IMR-90 (cell line): ENCODE measurements around the gene TBX3. TPM values are rescaled to one million over a fixed set of nuclear protein-coding genes. Genes with fewer than 3 reads are reported as not detected.

ENCODE experiments used
- ATAC-seq: fragments of 200-7000 bp; cut with Tn5 transposase; 2 replicates; pipeline ENCODE4 v1.9.1; 2020; ENCODE audit warnings: low read depth, mild to moderate bottlenecking, moderate library complexity
- BruUV-seq: library from RNA; stranded (reverse); fragments of 400-500 nt; replicated peaks from 2 replicates; lab custom pipeline; 2021; lab: Mats Ljungman, UMichigan
- CTCF ChIA-PET: fragments of 300-600 bp; formaldehyde crosslinking; extraction: SDS; loops from one replicate; lab custom pipeline; 2021; ENCODE audit warnings: antibody characterized with exemption; lab: Yijun Ruan, JAX
- POLR2A ChIA-PET: fragments of 300-600 bp; sonication (Branson Sonifier 250); formaldehyde crosslinking; loops from one replicate; lab custom pipeline; 2022; ENCODE audit warnings: antibody characterized with exemption; ENCODE audit not compliant: unreplicated experiment; lab: Charles Lee
- DNase-seq: peaks from one replicate; pipeline ENCODE4 v3.0.0; 2013
- H2AFZ ChIP-seq: replicated peaks from 2 replicates; pipeline ENCODE3; 2013; ENCODE audit warnings: low read length, mild to moderate bottlenecking; ENCODE audit not compliant: poor library complexity
- H2AK5ac ChIP-seq: 2 replicates; pipeline ENCODE4 v1.6.1; 2013; ENCODE audit warnings: low read depth, low read length, inconsistent platforms
- H2AK9ac ChIP-seq: replicated peaks from 2 replicates; pipeline ENCODE3; 2013; ENCODE audit warnings: mild to moderate bottlenecking, low read depth, low read length, moderate library complexity; ENCODE audit not compliant: poor library complexity
- H2BK120ac ChIP-seq: 2 replicates; pipeline ENCODE4 v1.6.1; 2013; ENCODE audit warnings: low read depth, low read length, inconsistent platforms
- H2BK15ac ChIP-seq: 3 replicates; pipeline ENCODE4 v1.6.1; 2013; ENCODE audit warnings: low read depth, low read length, inconsistent platforms
- H2BK20ac ChIP-seq: 2 replicates; pipeline ENCODE4 v1.6.1; 2013; ENCODE audit warnings: low read depth, mild to moderate bottlenecking, inconsistent platforms, low read length, moderate library complexity
- H2BK5ac ChIP-seq: 2 replicates; pipeline ENCODE4 v1.6.1; 2013; ENCODE audit warnings: mild to moderate bottlenecking, low read depth, low read length, inconsistent platforms; ENCODE audit not compliant: poor library complexity, severe bottlenecking
- H3K14ac ChIP-seq: replicated peaks from 2 replicates; pipeline ENCODE4 v1.6.1; 2013; ENCODE audit warnings: low read depth, low read length, inconsistent platforms
- H3K18ac ChIP-seq: 2 replicates; pipeline ENCODE4 v1.6.1; 2013; ENCODE audit warnings: low read depth, low read length, control low read depth
- H3K23ac ChIP-seq: 2 replicates; pipeline ENCODE4 v1.6.1; 2013; ENCODE audit warnings: low read depth, low read length, inconsistent platforms
- H3K27ac ChIP-seq: 2 replicates; pipeline ENCODE4 v1.5.1; 2013; ENCODE audit warnings: mild to moderate bottlenecking, control low read depth, low read length; ENCODE audit not compliant: insufficient read depth
- H3K27me3 ChIP-seq: 2 replicates; pipeline ENCODE4 v1.6.1; 2013; ENCODE audit warnings: low read length; ENCODE audit not compliant: control insufficient read depth, insufficient read depth
- H3K36me3 ChIP-seq: 2 replicates; pipeline ENCODE4 v1.6.1; 2013; ENCODE audit warnings: low read length, mixed read lengths; ENCODE audit not compliant: control insufficient read depth, insufficient read depth
- H3K4ac ChIP-seq: 2 replicates; pipeline ENCODE4 v1.6.1; 2013; ENCODE audit warnings: low read depth, low read length, inconsistent platforms
- H3K4me1 ChIP-seq: 2 replicates; pipeline ENCODE4 v1.6.1; 2013; ENCODE audit warnings: low read length, mixed read lengths; ENCODE audit not compliant: control insufficient read depth, insufficient read depth
- H3K4me2 ChIP-seq: 2 replicates; pipeline ENCODE4 v1.6.1; 2013; ENCODE audit warnings: low read depth, mild to moderate bottlenecking, control low read depth, low read length, moderate library complexity
- H3K4me3 ChIP-seq: 2 replicates; pipeline ENCODE4 v1.5.1; 2013; ENCODE audit warnings: low read depth, mild to moderate bottlenecking, control low read depth, low read length, moderate library complexity; ENCODE audit not compliant: insufficient read depth
- H3K56ac ChIP-seq: 2 replicates; pipeline ENCODE4 v1.6.1; 2013; ENCODE audit warnings: low read length, inconsistent platforms; ENCODE audit not compliant: insufficient read depth; ENCODE audit errors: extremely low read depth
- H3K79me1 ChIP-seq, 2 experiments: 2 replicates each; pipeline ENCODE4 v1.6.1; 2013; ENCODE audit warnings: low read length in 2 of 2, inconsistent platforms in 1 of 2, low read depth in 1 of 2
- H3K9ac ChIP-seq: 2 replicates; pipeline ENCODE4 v1.6.1; 2013; ENCODE audit warnings: low read depth, low read length, control low read depth
- H3K9me1 ChIP-seq: 2 replicates; pipeline ENCODE4 v1.6.1; 2013; ENCODE audit warnings: low read length, inconsistent platforms; ENCODE audit not compliant: insufficient read depth
- H3K9me3 ChIP-seq: 2 replicates; pipeline ENCODE4 v1.6.1; 2013; ENCODE audit warnings: low read length; ENCODE audit not compliant: control insufficient read depth, insufficient read depth
- H4K20me1 ChIP-seq: 2 replicates; pipeline ENCODE4 v1.6.1; 2013; ENCODE audit warnings: low read length, inconsistent platforms; ENCODE audit not compliant: insufficient read depth
- H4K5ac ChIP-seq: 2 replicates; pipeline ENCODE4 v1.6.1; 2013; ENCODE audit warnings: mild to moderate bottlenecking, low read depth, low read length, control low read depth
- H4K8ac ChIP-seq, 2 experiments: 2 replicates each; pipeline ENCODE4 v1.6.1; 2013; ENCODE audit warnings: low read depth in 2 of 2, low read length in 2 of 2, control low read depth in 1 of 2, inconsistent platforms in 1 of 2
- H4K91ac ChIP-seq: 2 replicates; pipeline ENCODE4 v1.6.1; 2013; ENCODE audit warnings: low read depth, low read length, inconsistent platforms; ENCODE audit not compliant: insufficient read depth
- BHLHE40 ChIP-seq: fragments of 150-350 bp; IDR thresholded peaks from 2 replicates; pipeline ENCODE4 v1.6.1; 2016; ENCODE audit warnings: mild to moderate bottlenecking, low read depth, low read length
- CEBPB ChIP-seq: IDR thresholded peaks from 2 replicates; pipeline ENCODE4 v1.6.1; 2012; ENCODE audit warnings: low read depth, low read length, improper control_type of control experiment
- FOS ChIP-seq: fragments of 150-350 bp; IDR thresholded peaks from 2 replicates; pipeline ENCODE4 v1.6.1; 2016; ENCODE audit warnings: low read depth, low read length
- RCOR1 ChIP-seq: IDR thresholded peaks from 2 replicates; pipeline ENCODE4 v1.6.1; 2012; ENCODE audit warnings: mild to moderate bottlenecking, low read length, improper control_type of control experiment; ENCODE audit not compliant: insufficient replicate concordance
- RFX5 ChIP-seq: IDR thresholded peaks from 2 replicates; pipeline ENCODE4 v1.8.0; 2012; ENCODE audit warnings: low read depth, mild to moderate bottlenecking, low read length, moderate library complexity
- SMC3 ChIP-seq: fragments of 150-350 bp; IDR thresholded peaks from 2 replicates; pipeline ENCODE4 v1.6.1; 2016; ENCODE audit warnings: low read depth, mild to moderate bottlenecking, antibody characterized with exemption, low read length, moderate library complexity
- WGBS, 2 experiments: methylation state at CpG; one replicate each; pipeline versions ENCODE4 v1.1.5 to v1.1.7; 2013; ENCODE audit warnings: missing lambda C conversion rate in 2 of 2; ENCODE audit not compliant: insufficient read length in 1 of 2; ENCODE audit errors: extremely low coverage in 2 of 2; 5-methylcytosine and 5-hydroxymethylcytosine counted together
- dilution Hi-C: fragments of 300-500 bp; cut with HindIII; formaldehyde crosslinking; loops from one replicate; pipeline ENCODE4 v1.14.3; 2018; ENCODE audit warnings: low sequenced_read_pairs; ENCODE audit not compliant: unreplicated experiment
- in situ Hi-C: fragments of 300-500 bp; cut with MboI; formaldehyde crosslinking; loops from 3 replicates; pipeline ENCODE4 v1.14.3; 2019; ENCODE audit warnings: low sequenced_read_pairs, inconsistent platforms, mixed read lengths
- intact Hi-C: fragments of 100-400 bp; cut with micrococcal nuclease; formaldehyde crosslinking; loops from 2 replicates; pipeline ENCODE4 v1.10.0; 2022
- polyA plus RNA-seq, 3 experiments: library from polyadenylated mRNA; depleted of rRNA; stranded (reverse); fragments of >200 nt; gene quantifications; 2 replicates each; pipeline ENCODE4 v1.2.3, GENCODE V29; 2012; ENCODE audit warnings: low replicate concordance in 1 of 3
- total RNA-seq: library from RNA; depleted of rRNA; stranded (reverse); fragments of >200 nt; gene quantifications from 2 replicates; pipeline ENCODE4 v1.2.3, GENCODE V29; 2012
- TF ChIP-seq, protein P1 (sequence below): conservative IDR thresholded peaks from 2 replicates; pipeline ENCODE4 v1.5.1; 2012; ENCODE audit warnings: mild to moderate bottlenecking, low read depth, low read length, improper control_type of control experiment

TBX3 gene
- total and polyA plus RNA-seq, 2 of the 4 experiments (the other 2 are of a cell fraction) = 15.8 to 44.9 TPM

DNA sequence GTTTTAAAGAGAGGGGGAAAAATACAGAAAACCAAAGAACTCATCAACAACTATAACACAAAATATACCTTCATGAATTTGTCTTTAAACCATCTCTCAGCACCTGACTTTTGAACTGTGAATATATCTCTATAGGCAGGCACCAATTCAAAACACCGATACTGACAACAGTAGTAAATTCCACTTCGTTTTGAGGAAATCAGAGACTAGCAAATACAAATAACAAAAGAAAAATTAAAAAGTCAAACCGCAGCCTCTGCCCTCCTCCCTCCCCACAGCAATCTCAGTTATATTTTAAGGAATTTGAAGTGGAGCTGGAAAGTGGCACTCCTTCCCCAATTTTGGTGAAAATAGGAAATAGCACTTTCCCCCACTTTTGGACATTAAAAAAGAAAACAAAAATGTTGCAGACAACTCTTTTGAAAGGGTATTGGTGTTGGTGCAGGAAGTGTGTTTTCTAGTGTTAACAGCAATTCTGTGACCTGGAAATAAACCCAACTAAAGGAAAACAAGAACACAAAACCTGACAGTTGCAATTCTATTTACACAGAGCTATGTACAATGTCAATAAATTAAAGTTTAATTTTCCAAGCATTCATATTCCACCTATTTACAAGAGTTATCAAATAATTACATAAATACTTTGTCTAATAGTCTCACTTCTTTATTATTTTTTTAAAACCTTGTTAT lies 13.5 kb downstream of the TBX3 start:
- H3K23ac ChIP-seq = peak overlapping the region; percentile 63
- no peak overlapping the region for H2BK20ac ChIP-seq
- H3K18ac ChIP-seq = peak overlapping the region; percentile 14; the same call in 1 of the 2 replicates
- no peaks in the 10 kb centered on the region for H3K9me3 ChIP-seq
- peak overlapping the region; percentile 94; the same call in 1 of the 2 replicates for H3K9ac ChIP-seq
- no peak overlapping the region for H2AFZ ChIP-seq
- intact Hi-C loops (loop anchor here (1.0 to 5.0 kb wide), 2 partner anchors 9 to 268 kb away; no protein-coding TSS in a partner anchor), dilution Hi-C loops (no loop called here), in situ Hi-C loops (no loop called here)
- POLR2A ChIA-PET = interaction anchor here (0.9 to 1.3 kb wide), 3 partner anchors 9 to 14 kb away, joined by 3 to 7 read pairs (median 3); partner anchors contain the start of gene TBX3
- H2BK15ac ChIP-seq = no peak overlapping the region
- H2AK5ac ChIP-seq = no peak overlapping the region
- DNase-seq (no peak), ATAC-seq (no peak)
- peak overlapping the region; percentile 89; the same call in 1 of the 2 replicates for H3K27ac ChIP-seq
- H3K27me3 ChIP-seq = no peaks in the 10 kb centered on the region
- no TSS peak for BruUV-seq
- peak overlapping the region; percentile 90 for H2BK5ac ChIP-seq
- H4K20me1 ChIP-seq = peaks cover 11% of the 10 kb centered on the region
- peak overlapping the region; percentile 93; the same call in 1 of the 2 replicates for H3K14ac ChIP-seq
- H4K91ac ChIP-seq = peak overlapping the region; percentile 19; the same call in 1 of the 2 replicates
- H3K56ac ChIP-seq = peak overlapping the region; percentile 96
- no peak overlapping the region for H2AK9ac ChIP-seq
- no peak overlapping the region; the same call in 1 of the 2 replicates for H4K5ac ChIP-seq
- peak overlapping the region; percentile 45; the same call in 1 of the 2 replicates for H3K4ac ChIP-seq
- CTCF ChIA-PET = interaction anchor here (0.5 to 1.9 kb wide), 4 partner anchors 93 to 1082 kb away, joined by 3 to 4 read pairs (median 4); no protein-coding TSS in a partner anchor
- WGBS, 2 experiments = no CpG with 5 or more reads among the region's 3 CpGs
- TF ChIP-seq, protein P1, sequence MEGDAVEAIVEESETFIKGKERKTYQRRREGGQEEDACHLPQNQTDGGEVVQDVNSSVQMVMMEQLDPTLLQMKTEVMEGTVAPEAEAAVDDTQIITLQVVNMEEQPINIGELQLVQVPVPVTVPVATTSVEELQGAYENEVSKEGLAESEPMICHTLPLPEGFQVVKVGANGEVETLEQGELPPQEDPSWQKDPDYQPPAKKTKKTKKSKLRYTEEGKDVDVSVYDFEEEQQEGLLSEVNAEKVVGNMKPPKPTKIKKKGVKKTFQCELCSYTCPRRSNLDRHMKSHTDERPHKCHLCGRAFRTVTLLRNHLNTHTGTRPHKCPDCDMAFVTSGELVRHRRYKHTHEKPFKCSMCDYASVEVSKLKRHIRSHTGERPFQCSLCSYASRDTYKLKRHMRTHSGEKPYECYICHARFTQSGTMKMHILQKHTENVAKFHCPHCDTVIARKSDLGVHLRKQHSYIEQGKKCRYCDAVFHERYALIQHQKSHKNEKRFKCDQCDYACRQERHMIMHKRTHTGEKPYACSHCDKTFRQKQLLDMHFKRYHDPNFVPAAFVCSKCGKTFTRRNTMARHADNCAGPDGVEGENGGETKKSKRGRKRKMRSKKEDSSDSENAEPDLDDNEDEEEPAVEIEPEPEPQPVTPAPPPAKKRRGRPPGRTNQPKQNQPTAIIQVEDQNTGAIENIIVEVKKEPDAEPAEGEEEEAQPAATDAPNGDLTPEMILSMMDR = no peak
- no peak for TF ChIP-seq RCOR1
- TF ChIP-seq RFX5 = no peak
- no peak for TF ChIP-seq BHLHE40
- no peak for TF ChIP-seq SMC3
- no peak for TF ChIP-seq CEBPB
- no peak for TF ChIP-seq FOS
- peaks cover 0 to 5% of the 10 kb centered on the region in 2 experiments; a peak in 1 of 4 replicates for H3K79me1 ChIP-seq
- H3K36me3 ChIP-seq = peaks cover 33% of the 10 kb centered on the region
- H3K4me3 ChIP-seq = peak overlapping the region; percentile 11; the same call in 1 of the 2 replicates
- peak overlapping the region; percentile 67; the same call in 1 of the 2 replicates for H2BK120ac ChIP-seq
- H4K8ac ChIP-seq = peak overlapping the region; percentile 25 to 28; a peak in 3 of 4 replicates
- peaks cover 4% of the 10 kb centered on the region for H3K4me1 ChIP-seq
- peak overlapping the region; percentile 85 for H3K4me2 ChIP-seq
- H3K9me1 ChIP-seq = no peaks in the 10 kb centered on the region
